ENCODE results near the gene SCAP. TPM values are rescaled to one million over a fixed set of nuclear protein-coding genes. Genes with fewer than 3 reads are reported as not detected.
"Not testable (repeated sequence)": the region's sequence is repeated elsewhere in the genome, so short reads cannot be mapped to it uniquely, and the experiment has no call there.

Gene SCAP
- total and polyA plus RNA-seq, 2 donors (not counting 1 experiment from before 2014, with no cell fraction given) = 13.6 to 67.7 TPM

GRCh38 chr3:47469616-47470015, 6.1 kb downstream of the SCAP start:
- H4K20me1 ChIP-seq (ENCODE audit: control insufficient read depth, extremely low read depth, insufficient read depth, low read length) = no peaks in the 10 kb centered on the region
- no peaks in the 10 kb centered on the region for H3K27me3 ChIP-seq (ENCODE audit: control insufficient read depth, insufficient read depth, low read length)
- H3K4me3 ChIP-seq (replicated peaks in 1 of 4; ENCODE audit: control extremely low read depth in 1 of 4, insufficient read depth in 1 of 4, low read depth in 3 of 4, low read length in 4 of 4) = no peak overlapping the region
- peak in 1 of 2 donors; percentile 42 for DNase-seq (ENCODE audit: low read depth in 2 of 2)
- H3K4me2 ChIP-seq (ENCODE audit: extremely low read depth, insufficient read depth, low read length) = no peak overlapping the region
- H3K79me2 ChIP-seq (ENCODE audit: control insufficient read depth, insufficient read depth, low read length) = peaks cover 27% of the 10 kb centered on the region
- no peak overlapping the region for H2AFZ ChIP-seq (ENCODE audit: low read length)
- H3K9me3 ChIP-seq (ENCODE audit: control insufficient read depth, insufficient read depth, low read depth, low read length) = no peaks in the 10 kb centered on the region
- H3K4me1 ChIP-seq (ENCODE audit: control insufficient read depth, extremely low read depth, insufficient read depth, low read length) = no peaks in the 10 kb centered on the region
- TF ChIP-seq EZH2 (IDR thresholded peaks at IDR 0.05; ENCODE audit: low read length, missing control alignments) = no peak
- TF ChIP-seq, protein P1, sequence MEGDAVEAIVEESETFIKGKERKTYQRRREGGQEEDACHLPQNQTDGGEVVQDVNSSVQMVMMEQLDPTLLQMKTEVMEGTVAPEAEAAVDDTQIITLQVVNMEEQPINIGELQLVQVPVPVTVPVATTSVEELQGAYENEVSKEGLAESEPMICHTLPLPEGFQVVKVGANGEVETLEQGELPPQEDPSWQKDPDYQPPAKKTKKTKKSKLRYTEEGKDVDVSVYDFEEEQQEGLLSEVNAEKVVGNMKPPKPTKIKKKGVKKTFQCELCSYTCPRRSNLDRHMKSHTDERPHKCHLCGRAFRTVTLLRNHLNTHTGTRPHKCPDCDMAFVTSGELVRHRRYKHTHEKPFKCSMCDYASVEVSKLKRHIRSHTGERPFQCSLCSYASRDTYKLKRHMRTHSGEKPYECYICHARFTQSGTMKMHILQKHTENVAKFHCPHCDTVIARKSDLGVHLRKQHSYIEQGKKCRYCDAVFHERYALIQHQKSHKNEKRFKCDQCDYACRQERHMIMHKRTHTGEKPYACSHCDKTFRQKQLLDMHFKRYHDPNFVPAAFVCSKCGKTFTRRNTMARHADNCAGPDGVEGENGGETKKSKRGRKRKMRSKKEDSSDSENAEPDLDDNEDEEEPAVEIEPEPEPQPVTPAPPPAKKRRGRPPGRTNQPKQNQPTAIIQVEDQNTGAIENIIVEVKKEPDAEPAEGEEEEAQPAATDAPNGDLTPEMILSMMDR (conservative IDR thresholded peaks at IDR 0.05 in 1 of 2, IDR thresholded peaks at IDR 0.05 in 1 of 2; ENCODE audit: low read depth in 1 of 2, low read length in 2 of 2) = no peak
- no peaks in the 10 kb centered on the region for H3K36me3 ChIP-seq (ENCODE audit: control insufficient read depth, insufficient read depth, low read length)
- H3K27ac ChIP-seq (ENCODE audit: insufficient read depth, low read length) = no peak overlapping the region
- H3K9ac ChIP-seq (ENCODE audit: insufficient read depth, low read length) = no peak overlapping the region

DNA sequence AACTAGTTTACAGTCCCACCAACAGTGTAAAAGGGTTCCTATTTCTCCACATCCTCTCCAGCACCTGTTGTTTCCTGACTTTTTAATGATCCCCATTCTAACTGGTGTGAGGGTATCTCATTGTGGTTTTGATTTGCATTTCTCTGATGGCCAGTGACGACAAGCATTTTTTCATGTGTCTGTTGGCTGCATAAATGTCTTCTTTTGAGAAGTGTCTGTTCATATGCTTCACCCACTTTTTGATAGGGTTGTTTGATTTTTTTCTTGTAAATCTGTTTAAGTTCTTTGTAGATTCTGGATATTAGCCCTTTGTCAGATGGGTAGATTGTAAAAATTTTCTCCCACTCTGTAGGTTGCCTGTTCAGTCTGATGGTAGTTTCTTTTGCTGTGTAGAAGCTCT, 7.4 kb downstream of the SCAP start:
- H3K27ac ChIP-seq (ENCODE audit: insufficient read depth, low read length) = not testable (repeated sequence)
- H3K79me2 ChIP-seq (ENCODE audit: control insufficient read depth, insufficient read depth, low read length) = peaks cover 17% of the 10 kb centered on the region

DNA sequence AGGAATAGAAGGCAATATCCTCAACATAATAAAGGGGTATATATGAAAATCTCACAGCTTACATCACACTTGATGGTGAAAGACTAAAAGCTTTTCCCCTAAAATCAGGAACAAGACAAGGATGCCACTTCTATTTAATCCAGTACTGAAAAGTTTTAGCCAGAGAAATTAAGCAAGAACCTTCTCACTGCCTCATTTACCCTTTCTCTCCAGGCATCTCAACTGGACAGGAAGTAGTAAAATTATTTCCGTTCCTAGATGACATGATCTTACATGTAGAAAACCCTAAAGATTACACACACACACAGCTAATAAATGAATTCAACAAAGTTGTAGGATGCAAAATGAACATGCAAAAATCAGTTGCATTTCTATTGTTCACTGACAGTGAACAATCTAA, 11.2 kb downstream of the SCAP start:
- H3K9me3 ChIP-seq (ENCODE audit: control insufficient read depth, insufficient read depth, low read depth, low read length) = no peaks in the 10 kb centered on the region
- DNase-seq (ENCODE audit: low read depth in 2 of 2) = no peak
- H3K79me2 ChIP-seq (ENCODE audit: control insufficient read depth, insufficient read depth, low read length) = no peaks in the 10 kb centered on the region
- TF ChIP-seq EZH2 (IDR thresholded peaks at IDR 0.05; ENCODE audit: low read length, missing control alignments) = no peak
- H3K27me3 ChIP-seq (ENCODE audit: control insufficient read depth, insufficient read depth, low read length) = no peaks in the 10 kb centered on the region
- no peak overlapping the region for H2AFZ ChIP-seq (ENCODE audit: low read length)
- H3K4me3 ChIP-seq (replicated peaks in 1 of 4; ENCODE audit: control extremely low read depth in 1 of 4, insufficient read depth in 1 of 4, low read depth in 3 of 4, low read length in 4 of 4) = no peak overlapping the region
- H3K4me1 ChIP-seq (ENCODE audit: control insufficient read depth, extremely low read depth, insufficient read depth, low read length) = no peaks in the 10 kb centered on the region
- no peaks in the 10 kb centered on the region for H3K36me3 ChIP-seq (ENCODE audit: control insufficient read depth, insufficient read depth, low read length)
- H3K4me2 ChIP-seq (ENCODE audit: extremely low read depth, insufficient read depth, low read length) = no peak overlapping the region
- no peak overlapping the region for H3K27ac ChIP-seq (ENCODE audit: insufficient read depth, low read length)
- no peak overlapping the region for H3K9ac ChIP-seq (ENCODE audit: insufficient read depth, low read length)
- H4K20me1 ChIP-seq (ENCODE audit: control insufficient read depth, extremely low read depth, insufficient read depth, low read length) = no peaks in the 10 kb centered on the region

More for the DNA sequence above, 7.4 kb downstream of the SCAP start:
- not testable (repeated sequence) for H2AFZ ChIP-seq (ENCODE audit: low read length); H4K20me1 ChIP-seq (ENCODE audit: control insufficient read depth, extremely low read depth, insufficient read depth, low read length); H3K9me3 ChIP-seq (ENCODE audit: control insufficient read depth, insufficient read depth, low read depth, low read length); H3K9ac ChIP-seq (ENCODE audit: insufficient read depth, low read length); H3K36me3 ChIP-seq (ENCODE audit: control insufficient read depth, insufficient read depth, low read length); H3K4me2 ChIP-seq (ENCODE audit: extremely low read depth, insufficient read depth, low read length); DNase-seq (ENCODE audit: low read depth in 2 of 2); H3K4me1 ChIP-seq (ENCODE audit: control insufficient read depth, extremely low read depth, insufficient read depth, low read length); H3K4me3 ChIP-seq (replicated peaks in 1 of 4; ENCODE audit: control extremely low read depth in 1 of 4, insufficient read depth in 1 of 4, low read depth in 3 of 4, low read length in 4 of 4); H3K27me3 ChIP-seq (ENCODE audit: control insufficient read depth, insufficient read depth, low read length)

- not testable (repeated sequence) for H4K20me1 ChIP-seq (ENCODE audit: control insufficient read depth, extremely low read depth, insufficient read depth, low read length); H3K9me3 ChIP-seq (ENCODE audit: control insufficient read depth, insufficient read depth, low read depth, low read length); H3K4me1 ChIP-seq (ENCODE audit: control insufficient read depth, extremely low read depth, insufficient read depth, low read length); H3K36me3 ChIP-seq (ENCODE audit: control insufficient read depth, insufficient read depth, low read length); H3K27me3 ChIP-seq (ENCODE audit: control insufficient read depth, insufficient read depth, low read length); H3K27ac ChIP-seq (ENCODE audit: insufficient read depth, low read length); H3K79me2 ChIP-seq (ENCODE audit: control insufficient read depth, insufficient read depth, low read length); H3K4me2 ChIP-seq (ENCODE audit: extremely low read depth, insufficient read depth, low read length); H3K4me3 ChIP-seq (replicated peaks in 1 of 4; ENCODE audit: control extremely low read depth in 1 of 4, insufficient read depth in 1 of 4, low read depth in 3 of 4, low read length in 4 of 4); DNase-seq (ENCODE audit: low read depth in 2 of 2); H3K9ac ChIP-seq (ENCODE audit: insufficient read depth, low read length); H2AFZ ChIP-seq (ENCODE audit: low read length)
Observed at GRCh38 chr3:47459534-47460085, 16.1 kb downstream of the SCAP start.
